Astrocyte (in vitro differentiated cells and primary cell): ENCODE data around the gene MAP3K20.

Experiments
- EZH2 ChIP-seq: IDR thresholded peaks from 2 replicates; pipeline ENCODE4 v1.6.1; 2012; ENCODE audit warnings: mild to moderate bottlenecking, low read length, inconsistent platforms; ENCODE audit not compliant: insufficient read depth
- TF ChIP-seq, protein P1 (sequence below): IDR thresholded peaks from 2 replicates; pipeline ENCODE4 v1.5.1; 2011; ENCODE audit warnings: low read depth, mild to moderate bottlenecking, inconsistent platforms, low read length, moderate library complexity; ENCODE audit not compliant: insufficient read depth

DNA sequence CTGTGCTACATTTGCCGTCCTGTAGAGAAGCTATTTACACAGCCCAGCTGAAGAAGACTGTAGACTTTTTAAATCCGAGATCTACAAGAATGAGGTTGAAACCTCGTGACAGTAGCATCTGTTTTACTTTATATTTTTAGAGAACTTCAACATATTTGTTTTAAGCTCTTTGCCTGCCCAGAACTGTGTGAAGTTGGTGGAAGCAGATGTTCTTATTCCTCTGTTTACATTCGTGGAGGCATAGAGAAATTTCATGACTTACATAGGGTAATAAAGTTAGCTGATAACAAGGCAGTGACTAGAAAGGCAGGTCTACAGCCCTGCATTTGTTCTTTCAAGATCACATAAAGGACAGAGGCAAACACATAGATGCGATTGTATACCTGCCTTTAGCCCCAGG is 47.0 kb upstream of the MAP3K20 start:
- TF ChIP-seq, protein P1, sequence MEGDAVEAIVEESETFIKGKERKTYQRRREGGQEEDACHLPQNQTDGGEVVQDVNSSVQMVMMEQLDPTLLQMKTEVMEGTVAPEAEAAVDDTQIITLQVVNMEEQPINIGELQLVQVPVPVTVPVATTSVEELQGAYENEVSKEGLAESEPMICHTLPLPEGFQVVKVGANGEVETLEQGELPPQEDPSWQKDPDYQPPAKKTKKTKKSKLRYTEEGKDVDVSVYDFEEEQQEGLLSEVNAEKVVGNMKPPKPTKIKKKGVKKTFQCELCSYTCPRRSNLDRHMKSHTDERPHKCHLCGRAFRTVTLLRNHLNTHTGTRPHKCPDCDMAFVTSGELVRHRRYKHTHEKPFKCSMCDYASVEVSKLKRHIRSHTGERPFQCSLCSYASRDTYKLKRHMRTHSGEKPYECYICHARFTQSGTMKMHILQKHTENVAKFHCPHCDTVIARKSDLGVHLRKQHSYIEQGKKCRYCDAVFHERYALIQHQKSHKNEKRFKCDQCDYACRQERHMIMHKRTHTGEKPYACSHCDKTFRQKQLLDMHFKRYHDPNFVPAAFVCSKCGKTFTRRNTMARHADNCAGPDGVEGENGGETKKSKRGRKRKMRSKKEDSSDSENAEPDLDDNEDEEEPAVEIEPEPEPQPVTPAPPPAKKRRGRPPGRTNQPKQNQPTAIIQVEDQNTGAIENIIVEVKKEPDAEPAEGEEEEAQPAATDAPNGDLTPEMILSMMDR: no peak
- TF ChIP-seq EZH2: no peak
